DOHH2 (cell line): ENCODE measurements around the gene PRRT1.

Experiments used
- H3F3A ChIP-seq: fragments of 200-600 bp; sonication (generic), shearing (Covaris generic); 2 replicates; pipeline ENCODE4 v1.6.0; 2016; ENCODE audit warnings: antibody characterized with exemption, mild to moderate bottlenecking; ENCODE audit not compliant: control insufficient read depth, insufficient read depth
- H3K27ac ChIP-seq: fragments of 200-600 bp; sonication (generic); 2 replicates; pipeline ENCODE4 v1.5.1; 2014; ENCODE audit warnings: low read depth, mild to moderate bottlenecking, low read length, moderate library complexity
- H3K27me3 ChIP-seq: fragments of 200-600 bp; sonication (generic); 2 replicates; pipeline ENCODE4 v1.6.1; 2014; ENCODE audit warnings: mild to moderate bottlenecking, low read length, mixed read lengths; ENCODE audit not compliant: control insufficient read depth
- H3K36me3 ChIP-seq: fragments of 200-600 bp; sonication (generic); 2 replicates; pipeline ENCODE4 v1.6.1; 2014; ENCODE audit warnings: mild to moderate bottlenecking, low read length, moderate library complexity, mixed read lengths; ENCODE audit not compliant: control insufficient read depth
- H3K4me1 ChIP-seq: fragments of 200-600 bp; sonication (generic); 2 replicates; pipeline ENCODE4 v1.6.1; 2014; ENCODE audit warnings: mild to moderate bottlenecking, low read length, mixed read lengths; ENCODE audit not compliant: control insufficient read depth
- H3K4me2 ChIP-seq: fragments of 200-600 bp; sonication (generic); 2 replicates; pipeline ENCODE4 v1.6.0; 2014; ENCODE audit warnings: mild to moderate bottlenecking, low read length, moderate library complexity
- H3K4me3 ChIP-seq: fragments of 200-600 bp; sonication (generic); 2 replicates; pipeline ENCODE4 v1.5.1; 2014; ENCODE audit warnings: mild to moderate bottlenecking, low read length, mixed read lengths
- H3K79me2 ChIP-seq: fragments of 200-600 bp; sonication (generic); 2 replicates; pipeline ENCODE4 v1.6.1; 2014; ENCODE audit warnings: mild to moderate bottlenecking, low read length, mixed read lengths; ENCODE audit not compliant: control insufficient read depth
- H3K9me2 ChIP-seq: fragments of 200-600 bp; sonication (generic); replicated peaks from 2 replicates; pipeline ENCODE4 v1.6.1; 2014; ENCODE audit warnings: mild to moderate bottlenecking, low read length, mixed read lengths; ENCODE audit not compliant: control insufficient read depth
- H3K9me3 ChIP-seq: fragments of 200-600 bp; sonication (generic); 2 replicates; pipeline ENCODE4 v1.6.1; 2014; ENCODE audit warnings: antibody characterized with exemption, low read length, mixed read lengths; ENCODE audit not compliant: control insufficient read depth, insufficient read depth
- H4K20me1 ChIP-seq: fragments of 200-600 bp; sonication (generic); 2 replicates; pipeline ENCODE4 v1.6.0; 2014; ENCODE audit warnings: low read depth, mild to moderate bottlenecking, antibody characterized with exemption, low read length, moderate library complexity; ENCODE audit not compliant: control insufficient read depth, insufficient read depth
- CTCF ChIP-seq: fragments of 200-600 bp; sonication (generic); IDR thresholded peaks from one replicate; pipeline ENCODE4 v1.5.1; 2014; ENCODE audit warnings: antibody characterized with exemption, mild to moderate bottlenecking, low read depth, low read length; ENCODE audit not compliant: poor library complexity, severe bottlenecking
- EZH2phosphoT487 ChIP-seq: fragments of 200-600 bp; sonication (generic); IDR thresholded peaks from 2 replicates; pipeline ENCODE4 v1.6.1; 2017; ENCODE audit warnings: borderline replicate concordance, mild to moderate bottlenecking, antibody characterized with exemption, low read length, moderate library complexity, mixed read lengths

The PRRT1 gene

GRCh38 chr6:32182555-32182981 lies 30.8 kb upstream of the PRRT1 start:
- TF ChIP-seq CTCF, result no peak
- TF ChIP-seq EZH2phosphoT487, result no peak
- peaks cover 32% of the 10 kb centered on the region for H3K4me1 ChIP-seq
- H3K4me2 ChIP-seq, result no peak overlapping the region
- no peak overlapping the region for H3K4me3 ChIP-seq
- H4K20me1 ChIP-seq, result no peaks in the 10 kb centered on the region
- peaks cover 29% of the 10 kb centered on the region for H3K79me2 ChIP-seq
- H3K9me2 ChIP-seq, result no peaks in the 10 kb centered on the region
- H3K36me3 ChIP-seq, result peaks cover 69% of the 10 kb centered on the region
- H3K9me3 ChIP-seq, result no peaks in the 10 kb centered on the region
- peaks cover 4% of the 10 kb centered on the region; the same call in 1 of the 2 replicates for H3F3A ChIP-seq
- no peaks in the 10 kb centered on the region for H3K27me3 ChIP-seq
- H3K27ac ChIP-seq, result no peak overlapping the region

GRCh38 chr6:32181915-32182529 lies 30.3 kb upstream of the PRRT1 start:
- no peak overlapping the region for H3K4me2 ChIP-seq
- H3K4me1 ChIP-seq, result peaks cover 31% of the 10 kb centered on the region
- peaks cover 64% of the 10 kb centered on the region for H3K36me3 ChIP-seq
- TF ChIP-seq EZH2phosphoT487, result no peak
- no peak for TF ChIP-seq CTCF
- H3K27me3 ChIP-seq, result no peaks in the 10 kb centered on the region
- peaks cover 9% of the 10 kb centered on the region for H3F3A ChIP-seq
- H3K4me3 ChIP-seq, result no peak overlapping the region
- no peak overlapping the region for H3K27ac ChIP-seq
- no peaks in the 10 kb centered on the region for H4K20me1 ChIP-seq
- peaks cover 27% of the 10 kb centered on the region for H3K79me2 ChIP-seq
- H3K9me2 ChIP-seq, result no peaks in the 10 kb centered on the region
- H3K9me3 ChIP-seq, result no peaks in the 10 kb centered on the region

- H3K27ac ChIP-seq, result no peak overlapping the region
- peaks cover 11% of the 10 kb centered on the region for H3F3A ChIP-seq
- peaks cover 35% of the 10 kb centered on the region for H3K79me2 ChIP-seq
- H3K27me3 ChIP-seq, result no peaks in the 10 kb centered on the region
- H3K9me2 ChIP-seq, result no peaks in the 10 kb centered on the region
- H4K20me1 ChIP-seq, result no peaks in the 10 kb centered on the region
- H3K36me3 ChIP-seq, result peaks cover 56% of the 10 kb centered on the region
- no peak overlapping the region for H3K4me3 ChIP-seq
- TF ChIP-seq EZH2phosphoT487 (no peak), CTCF (no peak)
- no peak overlapping the region for H3K4me2 ChIP-seq
- H3K4me1 ChIP-seq, result peaks cover 31% of the 10 kb centered on the region
- H3K9me3 ChIP-seq, result no peaks in the 10 kb centered on the region
These were observed 29.5 kb upstream of the PRRT1 start for GRCh38 chr6:32181148-32181702.
